ENCODE measurements around the gene EML1. TPM values are rescaled to one million over a fixed set of nuclear protein-coding genes. Genes with fewer than 3 reads are reported as not detected.
"Not testable (repeated sequence)": the region's sequence is repeated elsewhere in the genome, so short reads cannot be mapped to it uniquely, and the experiment has no call there.

Gene EML1
- total and polyA plus RNA-seq, 2 donors = 45.2 to 77.1 TPM

- Histone ChIP-seq H3K27ac (ENCODE audit: low read depth) (no peak overlapping the region), H3K36me3 (ENCODE audit: insufficient read depth) (no peaks in the 10 kb centered on the region), H3K4me1 (ENCODE audit: insufficient read depth) (no peaks in the 10 kb centered on the region), H3K4me3 (ENCODE audit: low read depth, low read length) (no peak overlapping the region)
- WGBS = 95% methylated on average over 15 of the region's 15 CpGs
- DNase-seq (ENCODE audit: extremely low spot score) = no peak
Measured at GRCh38 chr14:99940064-99940463, 146.9 kb downstream of the EML1 start.

GRCh38 chr14:99941211-99941610 is 148.0 kb downstream of the EML1 start:
- Histone ChIP-seq H3K27ac (ENCODE audit: low read depth) (no peak overlapping the region), H3K4me3 (ENCODE audit: low read depth, low read length) (no peak overlapping the region), H3K36me3 (ENCODE audit: insufficient read depth) (no peaks in the 10 kb centered on the region), H3K4me1 (ENCODE audit: insufficient read depth) (no peaks in the 10 kb centered on the region)
- WGBS = 75% methylated on average over 1 of the region's 1 CpG
- DNase-seq (ENCODE audit: extremely low spot score) = no peak

- Histone ChIP-seq H3K4me1 (ENCODE audit: insufficient read depth) (no peaks in the 10 kb centered on the region), H3K27ac (ENCODE audit: low read depth) (no peak overlapping the region), H3K36me3 (ENCODE audit: insufficient read depth) (no peaks in the 10 kb centered on the region), H3K4me3 (ENCODE audit: low read depth, low read length) (no peak overlapping the region)
- no peak for DNase-seq (ENCODE audit: extremely low spot score)
- 93% methylated on average over 9 of the region's 9 CpGs for WGBS
Measured at GRCh38 chr14:99943620-99944019, 150.4 kb downstream of the EML1 start.

GRCh38 chr14:99944241-99944651 is 151.0 kb downstream of the EML1 start:
- Histone ChIP-seq H3K4me3 (ENCODE audit: low read depth, low read length) (no peak overlapping the region), H3K36me3 (ENCODE audit: insufficient read depth) (no peaks in the 10 kb centered on the region), H3K4me1 (ENCODE audit: insufficient read depth) (no peaks in the 10 kb centered on the region), H3K27ac (ENCODE audit: low read depth) (no peak overlapping the region)
- 64% methylated on average over 13 of the region's 13 CpGs for WGBS
- DNase-seq (ENCODE audit: extremely low spot score) = no peak

GRCh38 chr14:99945732-99946651 is 152.8 kb downstream of the EML1 start:
- no peaks in the 10 kb centered on the region for H3K4me1 ChIP-seq (ENCODE audit: insufficient read depth)
- H3K27ac ChIP-seq (ENCODE audit: low read depth) = no peak overlapping the region
- H3K36me3 ChIP-seq (ENCODE audit: insufficient read depth) = no peaks in the 10 kb centered on the region
- WGBS = 58% methylated on average over 17 of the region's 17 CpGs
- no peak overlapping the region for H3K4me3 ChIP-seq (ENCODE audit: low read depth, low read length)
- no peak for DNase-seq (ENCODE audit: extremely low spot score)

- no peak overlapping the region for H3K27ac ChIP-seq (ENCODE audit: low read depth)
- H3K4me3 ChIP-seq (ENCODE audit: low read depth, low read length) = no peak overlapping the region
- DNase-seq (ENCODE audit: extremely low spot score) = no peak
- 34% methylated on average over 33 of the region's 33 CpGs for WGBS
- H3K4me1 ChIP-seq (ENCODE audit: insufficient read depth) = no peaks in the 10 kb centered on the region
- H3K36me3 ChIP-seq (ENCODE audit: insufficient read depth) = no peaks in the 10 kb centered on the region
Measured at GRCh38 chr14:99946652-99947489, 153.7 kb downstream of the EML1 start.

GRCh38 chr14:99947695-99948094 is 154.5 kb downstream of the EML1 start:
- no peak for DNase-seq (ENCODE audit: extremely low spot score)
- H3K4me3 ChIP-seq (ENCODE audit: low read depth, low read length) = no peak overlapping the region
- H3K36me3 ChIP-seq (ENCODE audit: insufficient read depth) = no peaks in the 10 kb centered on the region
- 61% methylated on average over 6 of the region's 6 CpGs for WGBS
- no peaks in the 10 kb centered on the region for H3K4me1 ChIP-seq (ENCODE audit: insufficient read depth)
- no peak overlapping the region for H3K27ac ChIP-seq (ENCODE audit: low read depth)

- H3K27ac ChIP-seq (ENCODE audit: low read depth); DNase-seq (ENCODE audit: extremely low spot score): not testable (repeated sequence)
- WGBS = 30% methylated on average over 14 of the region's 19 CpGs
Measured at GRCh38 chr14:99949011-99949732, 156.0 kb downstream of the EML1 start.

GRCh38 chr14:99950181-99950580 is 157.0 kb downstream of the EML1 start:
- WGBS = 69% methylated on average over 8 of the region's 8 CpGs
- H3K4me1 ChIP-seq (ENCODE audit: insufficient read depth) = no peaks in the 10 kb centered on the region
- no peak for DNase-seq (ENCODE audit: extremely low spot score)
- no peak overlapping the region for H3K4me3 ChIP-seq (ENCODE audit: low read depth, low read length)
- H3K27ac ChIP-seq (ENCODE audit: low read depth) = no peak overlapping the region
- no peaks in the 10 kb centered on the region for H3K36me3 ChIP-seq (ENCODE audit: insufficient read depth)

More at GRCh38 chr14:99949011-99949732, 156.0 kb downstream of the EML1 start:
- not testable (repeated sequence) for H3K36me3 ChIP-seq (ENCODE audit: insufficient read depth); H3K4me3 ChIP-seq (ENCODE audit: low read depth, low read length); H3K4me1 ChIP-seq (ENCODE audit: insufficient read depth)

GRCh38 chr14:99951085-99951484 is 157.9 kb downstream of the EML1 start:
- H3K4me1 ChIP-seq (ENCODE audit: insufficient read depth) = no peaks in the 10 kb centered on the region
- 69% methylated on average over 8 of the region's 8 CpGs for WGBS
- DNase-seq (ENCODE audit: extremely low spot score) = no peak

GRCh38 chr14:99952039-99952438 is 158.8 kb downstream of the EML1 start:
- DNase-seq (ENCODE audit: extremely low spot score) = no peak
- Histone ChIP-seq H3K4me1 (ENCODE audit: insufficient read depth) (no peaks in the 10 kb centered on the region), H3K27ac (ENCODE audit: low read depth) (no peak overlapping the region), H3K4me3 (ENCODE audit: low read depth, low read length) (no peak overlapping the region), H3K36me3 (ENCODE audit: insufficient read depth) (no peaks in the 10 kb centered on the region)
- 98% methylated on average over 4 of the region's 4 CpGs for WGBS

More at GRCh38 chr14:99951085-99951484, 157.9 kb downstream of the EML1 start:
- H3K36me3 ChIP-seq (ENCODE audit: insufficient read depth) = no peaks in the 10 kb centered on the region
- no peak overlapping the region for H3K27ac ChIP-seq (ENCODE audit: low read depth)
- no peak overlapping the region for H3K4me3 ChIP-seq (ENCODE audit: low read depth, low read length)

GRCh38 chr14:99952453-99952852 is 159.2 kb downstream of the EML1 start:
- Histone ChIP-seq H3K4me1 (ENCODE audit: insufficient read depth) (no peaks in the 10 kb centered on the region), H3K27ac (ENCODE audit: low read depth) (no peak overlapping the region), H3K4me3 (ENCODE audit: low read depth, low read length) (no peak overlapping the region), H3K36me3 (ENCODE audit: insufficient read depth) (no peaks in the 10 kb centered on the region)
- DNase-seq (ENCODE audit: extremely low spot score) = no peak
- 41% methylated on average over 2 of the region's 2 CpGs for WGBS

GRCh38 chr14:99955826-99956455 is 162.7 kb downstream of the EML1 start:
- WGBS = 88% methylated on average over 7 of the region's 7 CpGs

More at GRCh38 chr14:99955826-99956455, 162.7 kb downstream of the EML1 start:
- no peak overlapping the region for H3K27ac ChIP-seq (ENCODE audit: low read depth)
- H3K4me1 ChIP-seq (ENCODE audit: insufficient read depth) = no peaks in the 10 kb centered on the region
- DNase-seq (ENCODE audit: extremely low spot score) = no peak
- H3K36me3 ChIP-seq (ENCODE audit: insufficient read depth) = no peaks in the 10 kb centered on the region
- H3K4me3 ChIP-seq (ENCODE audit: low read depth, low read length) = no peak overlapping the region
